NCI-H345 (cell line): ENCODE results near the gene ROCK2.

Source experiments
- DNase-seq: peaks from one replicate; lab custom pipeline; 2025; lab: John Stamatoyannopoulos, UW

ROCK2 gene

GRCh38 chr2:11367170-11367730, 22.8 kb upstream of the ROCK2 start:
- DNase-seq = no peak

- no peak for DNase-seq
Observed at GRCh38 chr2:11366326-11366741, 21.9 kb upstream of the ROCK2 start.

GRCh38 chr2:11365096-11365879, 20.9 kb upstream of the ROCK2 start:
- no peak for DNase-seq

GRCh38 chr2:11364565-11364887, 20.1 kb upstream of the ROCK2 start:
- DNase-seq = no peak

GRCh38 chr2:11363868-11364564, 19.6 kb upstream of the ROCK2 start:
- no peak for DNase-seq

- DNase-seq = no peak
Observed at GRCh38 chr2:11359865-11360264, 15.4 kb upstream of the ROCK2 start.

- DNase-seq = no peak
Observed at GRCh38 chr2:11357428-11357972, 13.1 kb upstream of the ROCK2 start.

GRCh38 chr2:11356764-11357163, 12.3 kb upstream of the ROCK2 start:
- DNase-seq = no peak

- DNase-seq = no peak
Observed at GRCh38 chr2:11355194-11356053, 11.0 kb upstream of the ROCK2 start.

- no peak for DNase-seq
Observed at GRCh38 chr2:11354363-11355154, 10.1 kb upstream of the ROCK2 start.

- DNase-seq = no peak
Observed at GRCh38 chr2:11352781-11353537, 8.5 kb upstream of the ROCK2 start.

- no peak for DNase-seq
Observed at GRCh38 chr2:11348209-11348749, 3.8 kb upstream of the ROCK2 start.

- DNase-seq = no peak
Observed at GRCh38 chr2:11347403-11347959, 3.0 kb upstream of the ROCK2 start.

GRCh38 chr2:11346023-11346482, 1.6 kb upstream of the ROCK2 start:
- no peak for DNase-seq

GRCh38 chr2:11344956-11345677, 681 bp upstream of the ROCK2 start:
- DNase-seq = no peak

GRCh38 chr2:11343650-11344341, 640 bp downstream of the ROCK2 start:
- peak; percentile 71 for DNase-seq

GRCh38 chr2:11343368-11343649, 1.1 kb downstream of the ROCK2 start:
- DNase-seq = no peak

GRCh38 chr2:11342551-11343367, 1.7 kb downstream of the ROCK2 start:
- no peak for DNase-seq
